Neural cell (in vitro differentiated cells): ENCODE measurements around the gene GTF3A. TPM values are rescaled to one million over a fixed set of nuclear protein-coding genes. Genes with fewer than 3 reads are reported as not detected.

Experiments
- H2AFZ ChIP-seq: fragments of 200-600, 300-800 bp; sonication (generic), shearing (Covaris generic); 2 replicates; pipeline ENCODE4 v1.6.0; 2014; ENCODE audit warnings: low read depth, mild to moderate bottlenecking, antibody characterized with exemption, low read length, moderate library complexity
- H3F3A ChIP-seq: fragments of 200-600 bp; shearing (Covaris generic); 2 replicates; pipeline ENCODE4 v1.6.1; 2016; ENCODE audit warnings: mild to moderate bottlenecking, moderate library complexity, mixed read lengths, antibody characterized with exemption, low read length; ENCODE audit not compliant: insufficient read depth, poor library complexity, severe bottlenecking
- H3K27ac ChIP-seq: fragments of 200-600, 300-800 bp; sonication (generic), shearing (Covaris generic); 2 replicates; pipeline ENCODE4 v1.5.1; 2014; ENCODE audit warnings: mild to moderate bottlenecking, low read length, moderate library complexity
- H3K27me3 ChIP-seq: fragments of 300-800, 200-600 bp; sonication (generic), shearing (Covaris generic); 2 replicates; pipeline ENCODE4 v1.6.0; 2014; ENCODE audit warnings: mild to moderate bottlenecking, low read depth, low read length, moderate library complexity; ENCODE audit not compliant: insufficient read depth
- H3K36me3 ChIP-seq: fragments of 300-800, 200-600 bp; sonication (generic), shearing (Covaris generic); 2 replicates; pipeline ENCODE4 v1.5.1; 2014; ENCODE audit warnings: mild to moderate bottlenecking, antibody characterized with exemption, low read length, moderate library complexity; ENCODE audit not compliant: insufficient read depth
- H3K4me2 ChIP-seq: fragments of 300-800, 200-600 bp; sonication (generic), shearing (Covaris generic); 2 replicates; pipeline ENCODE4 v1.6.0; 2014; ENCODE audit warnings: mild to moderate bottlenecking, low read length
- H3K4me3 ChIP-seq: fragments of 300-800, 200-600 bp; sonication (generic), shearing (Covaris generic); 2 replicates; pipeline ENCODE4 v1.5.1; 2014; ENCODE audit warnings: mild to moderate bottlenecking, low read length, moderate library complexity
- H3K79me2 ChIP-seq: fragments of 200-600 bp; shearing (Covaris generic); replicated peaks from 2 replicates; pipeline ENCODE4 v1.6.0; 2014; ENCODE audit warnings: mild to moderate bottlenecking, low read length, moderate library complexity; ENCODE audit not compliant: insufficient read depth
- H3K9ac ChIP-seq: fragments of 300-800, 200-600 bp; sonication (generic), shearing (Covaris generic); 2 replicates; pipeline ENCODE4 v1.6.1; 2016; ENCODE audit warnings: mild to moderate bottlenecking, low read length, mixed read lengths
- H3K9me2 ChIP-seq: fragments of 200-600 bp; shearing (Covaris generic); 2 replicates; pipeline ENCODE4 v1.6.1; 2016; ENCODE audit warnings: mild to moderate bottlenecking, low read length, mixed read lengths; ENCODE audit not compliant: insufficient read depth
- H3K9me3 ChIP-seq: fragments of 200-600, 300-800 bp; sonication (generic), shearing (Covaris generic); 2 replicates; pipeline ENCODE4 v1.6.1; 2016; ENCODE audit warnings: mild to moderate bottlenecking, mixed run types, low read length, moderate library complexity, mixed read lengths
- H4K20me1 ChIP-seq: fragments of 200-600 bp; shearing (Covaris generic); 2 replicates; pipeline ENCODE4 v1.6.1; 2016; ENCODE audit warnings: mild to moderate bottlenecking, mixed run types; ENCODE audit not compliant: insufficient read depth
- CTCF ChIP-seq: fragments of 450-650 bp; IDR thresholded peaks from 2 replicates; pipeline ENCODE4 v1.5.1; 2014; ENCODE audit warnings: antibody characterized with exemption, mild to moderate bottlenecking, moderate library complexity; ENCODE audit not compliant: poor library complexity, severe bottlenecking
- EP300 ChIP-seq: fragments of 450-650 bp; conservative IDR thresholded peaks from 2 replicates; pipeline ENCODE4 v1.6.1; 2014; ENCODE audit warnings: antibody characterized with exemption, mild to moderate bottlenecking, moderate library complexity; ENCODE audit not compliant: poor library complexity, severe bottlenecking
- EZH2 ChIP-seq: fragments of 200-600, 300-800 bp; shearing (Covaris generic), sonication (generic); IDR thresholded peaks from 2 replicates; pipeline ENCODE4 v1.6.1; 2014; ENCODE audit warnings: antibody characterized with exemption, low read length, borderline replicate concordance, mild to moderate bottlenecking; ENCODE audit not compliant: insufficient read depth, poor library complexity, severe bottlenecking
- MXI1 ChIP-seq: fragments of 450-650 bp; conservative IDR thresholded peaks from 2 replicates; pipeline ENCODE4 v1.6.1; 2014; ENCODE audit warnings: antibody characterized with exemption, mild to moderate bottlenecking; ENCODE audit not compliant: poor library complexity, severe bottlenecking
- POLR2AphosphoS5 ChIP-seq: IDR thresholded peaks from 2 replicates; pipeline ENCODE4 v1.6.1; 2012
- RAD21 ChIP-seq: fragments of 450-650 bp; conservative IDR thresholded peaks from 2 replicates; pipeline ENCODE4 v1.6.1; 2014; ENCODE audit warnings: antibody characterized with exemption, mild to moderate bottlenecking, moderate library complexity
- REST ChIP-seq: IDR thresholded peaks from 2 replicates; pipeline ENCODE4 v1.6.1; 2012; ENCODE audit warnings: borderline replicate concordance
- SMC3 ChIP-seq: fragments of 450-650 bp; conservative IDR thresholded peaks from 2 replicates; pipeline ENCODE4 v1.6.1; 2014; ENCODE audit warnings: antibody characterized with exemption, mild to moderate bottlenecking, moderate library complexity; ENCODE audit not compliant: poor library complexity
- TAF1 ChIP-seq: IDR thresholded peaks from 2 replicates; pipeline ENCODE4 v1.6.1; 2012; ENCODE audit warnings: low read depth
- polyA plus RNA-seq: library from polyadenylated mRNA; depleted of rRNA; stranded (reverse); fragments of >200 nt; gene quantifications from 2 replicates; pipeline ENCODE4 v1.2.3, GENCODE V29; 2014

GTF3A gene
- polyA plus RNA-seq, 1 donor from 2014 or later, result 104 TPM

GRCh38 chr13:27455331-27455855, 31.0 kb downstream of the GTF3A start:
- Histone ChIP-seq H3K4me3 (no peak overlapping the region), H4K20me1 (no peaks in the 10 kb centered on the region), H3K9ac (no peak overlapping the region), H2AFZ (no peak overlapping the region), H3K27ac (no peak overlapping the region), H3K36me3 (no peaks in the 10 kb centered on the region), H3K4me2 (no peak overlapping the region), H3K79me2 (no peaks in the 10 kb centered on the region), H3K9me2 (no peaks in the 10 kb centered on the region), H3K27me3 (peaks cover 8% of the 10 kb centered on the region), H3K9me3 (no peaks in the 10 kb centered on the region), H3F3A (no peaks in the 10 kb centered on the region)
- TF ChIP-seq POLR2AphosphoS5, result no peak
- TF ChIP-seq TAF1, result no peak
- no peak for TF ChIP-seq EZH2
- TF ChIP-seq CTCF, result no peak
- no peak for TF ChIP-seq RAD21
- TF ChIP-seq MXI1, result no peak
- TF ChIP-seq EP300, result no peak
- TF ChIP-seq REST, result no peak
- no peak for TF ChIP-seq SMC3

- no peaks in the 10 kb centered on the region for H4K20me1 ChIP-seq
- no peak overlapping the region for H3K9ac ChIP-seq
- TF ChIP-seq EZH2, result no peak
- no peaks in the 10 kb centered on the region for H3K9me2 ChIP-seq
- no peaks in the 10 kb centered on the region for H3K27me3 ChIP-seq
- H3F3A ChIP-seq, result no peaks in the 10 kb centered on the region
- no peak overlapping the region for H2AFZ ChIP-seq
- H3K4me3 ChIP-seq, result no peak overlapping the region
- H3K36me3 ChIP-seq, result no peaks in the 10 kb centered on the region
- no peaks in the 10 kb centered on the region for H3K9me3 ChIP-seq
- no peaks in the 10 kb centered on the region for H3K79me2 ChIP-seq
- no peak overlapping the region for H3K27ac ChIP-seq
- H3K4me2 ChIP-seq, result no peak overlapping the region
Observed at GRCh38 chr13:27461940-27462584, 37.6 kb downstream of the GTF3A start.
